Medulla oblongata (tissue), 1 donor: Measurements from ENCODE around the gene GABARAPL1.
"Not testable (repeated sequence)": the region's sequence is repeated elsewhere in the genome, so short reads cannot be mapped to it uniquely, and the experiment has no call there.

Source experiments
- DNase-seq: peaks from one replicate; pipeline ENCODE4 v3.0.0-alpha.2; 2015; ENCODE audit errors: extremely low spot score

Gene GABARAPL1

DNA sequence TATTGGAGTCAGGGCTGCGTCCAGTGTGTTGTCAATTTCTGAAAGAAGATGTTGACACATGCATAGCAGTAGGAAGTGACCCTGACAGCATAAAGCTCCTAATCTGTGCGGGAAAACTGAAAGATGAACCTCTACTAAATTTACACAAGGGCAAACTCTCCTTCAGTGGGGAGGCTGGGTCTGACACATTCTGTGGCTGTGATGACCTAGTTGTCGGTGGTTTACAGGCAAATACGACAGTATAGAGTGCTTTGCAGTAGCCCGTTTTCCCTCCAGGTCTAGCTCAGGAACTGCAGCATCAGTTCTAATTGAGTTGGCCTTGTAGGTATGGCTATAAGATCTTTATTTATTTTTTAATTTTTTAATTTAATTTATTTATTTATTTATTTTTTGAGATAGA is 14.8 kb upstream of the GABARAPL1 start:
- no peak for DNase-seq

- not testable (repeated sequence) for DNase-seq
Observed at GRCh38 chr12:10204495-10204894, 8.2 kb upstream of the GABARAPL1 start.

GRCh38 chr12:10205220-10205807 is 7.4 kb upstream of the GABARAPL1 start:
- no peak for DNase-seq

- no peak for DNase-seq
Observed at GRCh38 chr12:10207136-10207535, 5.5 kb upstream of the GABARAPL1 start.

GRCh38 chr12:10210225-10210624 is 2.5 kb upstream of the GABARAPL1 start:
- no peak for DNase-seq

DNA sequence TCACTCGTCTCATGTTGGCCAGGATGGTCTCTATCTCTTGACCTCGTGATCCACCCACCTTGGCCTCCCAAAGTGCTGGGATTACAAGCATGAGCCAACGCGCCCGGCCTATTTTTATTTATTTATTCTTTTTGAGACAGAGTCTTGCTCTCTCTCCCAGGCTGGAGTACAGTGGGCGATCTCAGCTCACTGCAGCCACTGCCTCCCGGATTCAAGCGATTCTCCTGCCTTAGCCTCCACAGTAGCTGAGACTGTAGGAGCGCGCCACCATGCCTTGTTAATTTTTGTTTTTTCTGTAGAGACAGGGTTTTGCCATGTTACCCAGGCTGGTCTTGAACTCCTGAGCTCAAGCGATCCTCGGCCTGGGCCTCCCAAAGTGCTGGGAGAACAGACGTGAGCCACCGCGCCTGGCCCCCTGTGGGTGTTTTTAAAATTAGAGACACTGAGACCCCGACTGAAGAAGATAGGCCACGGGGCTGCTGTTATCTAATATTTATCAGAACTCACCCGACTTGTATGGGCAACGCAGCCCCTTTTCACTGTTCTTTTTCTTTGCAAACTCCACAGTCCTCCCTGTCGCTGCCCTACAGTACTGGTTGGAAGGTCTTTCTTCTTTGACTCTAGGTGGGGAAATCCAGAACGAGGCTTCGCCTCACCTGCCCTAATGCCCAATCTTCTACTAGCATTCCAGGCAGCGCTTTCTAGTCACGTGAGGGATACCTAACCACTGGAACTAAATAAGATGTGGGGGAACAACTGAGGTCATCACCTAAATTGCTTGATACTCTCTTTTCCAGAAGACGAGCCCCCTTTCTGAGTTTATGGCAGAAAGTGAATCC is 1.4 kb upstream of the GABARAPL1 start:
- no peak for DNase-seq

- DNase-seq = peak; percentile 96
Observed at GRCh38 chr12:10211940-10212738, 538 bp upstream of the GABARAPL1 start.

DNA sequence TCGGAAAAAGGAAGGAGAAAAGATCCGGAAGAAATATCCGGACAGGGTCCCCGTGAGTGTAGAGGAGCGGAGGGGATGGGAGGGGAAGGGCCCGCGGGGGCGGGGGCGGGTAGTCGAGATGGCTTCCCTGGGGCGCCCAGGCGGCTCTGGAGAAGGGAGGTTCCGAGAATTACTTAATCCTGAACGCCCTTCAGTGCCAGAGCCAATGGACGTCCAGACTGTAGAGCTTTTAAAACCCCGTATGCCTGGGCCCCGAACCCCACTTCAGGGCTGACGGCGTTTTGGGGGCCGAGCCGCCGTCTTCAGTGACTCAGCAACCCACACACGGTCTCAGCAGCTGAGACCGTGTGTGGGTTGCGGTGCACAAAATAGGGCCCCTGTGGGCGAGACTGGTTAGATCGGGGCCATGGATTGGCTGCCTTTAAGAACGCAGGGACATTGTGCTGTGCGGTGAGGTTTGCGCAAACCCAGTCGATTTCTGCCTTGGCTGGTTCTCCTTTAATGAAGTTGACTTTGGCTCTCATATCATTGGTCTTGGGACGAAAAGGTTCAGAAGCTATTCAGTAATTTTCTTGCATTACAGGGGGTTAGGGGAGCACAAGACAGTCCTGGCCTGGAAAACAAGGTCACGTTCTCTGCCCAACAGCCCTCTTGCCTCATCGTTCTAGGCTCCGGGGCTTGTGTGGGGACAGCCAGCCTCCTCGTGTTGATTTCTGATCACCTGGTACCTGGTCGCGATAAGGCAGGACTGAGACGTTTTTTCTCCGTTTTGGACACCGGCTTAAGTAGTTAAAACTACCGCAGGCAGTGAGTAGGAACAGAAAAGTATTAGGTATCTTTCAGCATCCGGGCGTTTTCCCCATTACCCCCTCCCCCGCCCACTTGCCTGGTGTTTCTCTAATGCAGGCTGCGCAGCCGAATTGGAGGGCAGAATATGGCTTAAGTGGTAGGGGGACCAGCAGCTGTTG is 775 bp downstream of the GABARAPL1 start:
- DNase-seq = peak; percentile 78

GRCh38 chr12:10214136-10214894 is 1.6 kb downstream of the GABARAPL1 start:
- DNase-seq = peak; percentile 48

DNA sequence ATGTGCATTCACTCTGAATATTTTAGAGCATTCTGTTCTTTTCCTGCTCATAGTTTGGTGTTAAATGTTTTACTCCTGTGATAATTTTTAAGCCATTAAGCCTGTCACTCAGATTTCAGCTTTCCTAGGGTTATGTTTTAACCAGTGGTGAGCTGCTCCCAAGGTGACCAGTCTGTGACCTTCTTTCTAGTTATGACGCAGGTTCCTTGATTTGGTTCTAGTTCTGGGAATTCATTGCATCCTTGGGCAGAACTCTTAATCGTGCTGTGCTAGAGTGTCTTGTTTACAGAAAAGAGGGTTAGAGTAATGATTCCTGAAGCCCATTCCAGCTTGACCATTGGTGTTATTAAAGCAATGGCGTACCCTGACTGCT is 2.2 kb downstream of the GABARAPL1 start:
- DNase-seq = no peak

DNA sequence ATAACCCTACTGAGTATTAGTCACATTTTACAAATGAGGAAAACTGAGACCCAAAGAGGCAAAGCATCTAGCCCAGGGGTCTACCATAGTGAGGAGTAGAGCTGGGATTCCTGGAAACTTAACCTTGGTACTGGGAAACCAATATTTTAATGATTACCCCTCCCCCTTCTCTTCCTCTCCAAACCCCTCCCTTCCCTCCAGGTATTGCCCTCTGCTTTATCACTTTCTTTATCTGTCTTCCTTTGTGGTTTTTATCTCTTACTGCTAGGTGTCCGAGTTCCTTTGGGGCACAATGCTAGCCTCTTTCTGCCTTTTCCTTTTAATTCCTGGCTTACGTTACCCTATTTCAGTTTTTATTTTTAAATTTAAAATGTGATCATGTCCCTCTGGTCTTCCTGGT is 2.8 kb downstream of the GABARAPL1 start:
- no peak for DNase-seq

GRCh38 chr12:10215946-10216345 is 3.3 kb downstream of the GABARAPL1 start:
- not testable (repeated sequence) for DNase-seq

DNA sequence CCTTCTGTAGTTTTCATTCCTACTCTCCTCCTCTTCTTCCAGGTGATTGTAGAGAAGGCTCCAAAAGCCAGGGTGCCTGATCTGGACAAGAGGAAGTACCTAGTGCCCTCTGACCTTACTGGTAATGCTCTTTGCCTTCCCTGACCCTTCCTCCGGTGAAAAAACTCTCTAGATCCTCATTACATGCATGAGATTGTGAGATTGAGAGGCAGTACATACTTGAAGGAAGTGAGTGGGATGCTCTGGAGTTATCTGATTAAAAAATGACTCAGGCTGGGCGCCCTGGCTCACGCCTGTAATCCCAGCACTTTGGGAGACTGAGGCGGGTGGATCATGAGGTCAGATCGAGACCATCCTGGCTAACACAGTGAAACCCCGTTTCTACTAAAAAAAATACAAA is 5.3 kb downstream of the GABARAPL1 start:
- DNase-seq = no peak

DNA sequence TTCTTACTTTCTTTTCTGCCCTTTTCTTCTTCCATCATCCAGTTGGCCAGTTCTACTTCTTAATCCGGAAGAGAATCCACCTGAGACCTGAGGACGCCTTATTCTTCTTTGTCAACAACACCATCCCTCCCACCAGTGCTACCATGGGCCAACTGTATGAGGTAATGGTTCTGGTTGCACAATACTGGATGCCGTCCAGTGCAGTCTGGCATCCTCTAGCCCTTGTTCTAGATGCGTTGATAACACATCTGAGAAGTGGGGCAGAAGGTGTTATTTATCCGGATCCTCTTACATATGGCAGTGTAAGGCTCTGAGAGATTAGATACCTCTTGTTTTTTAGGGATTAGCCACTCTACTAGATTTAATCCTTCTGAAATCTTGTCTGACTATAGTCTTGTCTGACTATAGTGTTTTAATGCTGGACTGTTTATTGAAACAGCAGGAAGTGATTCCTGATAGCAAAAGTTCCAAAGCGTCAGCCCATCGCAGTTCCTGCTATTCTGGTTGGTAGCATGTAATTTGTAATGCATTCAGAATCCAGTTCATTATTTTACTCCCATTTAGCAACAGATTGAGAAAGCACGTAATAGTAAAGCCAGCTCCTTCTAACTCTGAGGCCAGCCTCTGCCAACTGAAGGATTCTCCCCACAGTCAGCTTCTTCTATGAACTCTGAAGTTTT is 7.9 kb downstream of the GABARAPL1 start:
- peak; percentile 54 for DNase-seq

DNA sequence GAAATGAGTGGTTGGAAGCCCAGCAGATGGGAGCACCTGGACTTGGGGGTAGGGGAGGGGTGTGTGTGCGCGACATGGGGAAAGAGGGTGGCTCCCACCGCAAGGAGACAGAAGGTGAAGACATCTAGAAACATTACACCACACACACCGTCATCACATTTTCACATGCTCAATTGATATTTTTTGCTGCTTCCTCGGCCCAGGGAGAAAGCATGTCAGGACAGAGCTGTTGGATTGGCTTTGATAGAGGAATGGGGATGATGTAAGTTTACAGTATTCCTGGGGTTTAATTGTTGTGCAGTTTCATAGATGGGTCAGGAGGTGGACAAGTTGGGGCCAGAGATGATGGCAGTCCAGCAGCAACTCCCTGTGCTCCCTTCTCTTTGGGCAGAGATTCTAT is 9.2 kb downstream of the GABARAPL1 start:
- DNase-seq = no peak

- no peak for DNase-seq
Observed at GRCh38 chr12:10223208-10223607, 10.5 kb downstream of the GABARAPL1 start.

- DNase-seq = not testable (repeated sequence)
Observed at GRCh38 chr12:10225426-10225825, 12.7 kb downstream of the GABARAPL1 start.

DNA sequence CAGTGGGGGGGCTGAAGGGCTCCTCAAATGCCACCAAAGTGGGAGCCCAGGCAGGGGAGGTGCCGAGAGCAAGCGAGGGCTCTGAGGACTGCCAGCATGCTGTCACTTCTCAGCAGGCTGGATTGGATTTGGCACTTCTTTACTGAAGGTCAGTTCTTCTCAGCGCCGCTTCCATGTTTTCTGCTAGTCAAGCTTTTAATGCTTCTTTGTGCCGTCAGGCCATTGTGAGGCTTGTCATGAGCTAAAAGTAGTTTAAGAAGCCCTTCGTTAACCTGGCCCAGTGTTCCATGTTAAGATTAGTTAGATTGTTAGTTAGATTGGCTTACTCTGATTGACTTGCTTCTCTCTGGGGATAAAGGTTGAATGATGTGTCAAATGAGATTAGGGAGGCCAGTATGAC is 13.4 kb downstream of the GABARAPL1 start:
- no peak for DNase-seq

DNA sequence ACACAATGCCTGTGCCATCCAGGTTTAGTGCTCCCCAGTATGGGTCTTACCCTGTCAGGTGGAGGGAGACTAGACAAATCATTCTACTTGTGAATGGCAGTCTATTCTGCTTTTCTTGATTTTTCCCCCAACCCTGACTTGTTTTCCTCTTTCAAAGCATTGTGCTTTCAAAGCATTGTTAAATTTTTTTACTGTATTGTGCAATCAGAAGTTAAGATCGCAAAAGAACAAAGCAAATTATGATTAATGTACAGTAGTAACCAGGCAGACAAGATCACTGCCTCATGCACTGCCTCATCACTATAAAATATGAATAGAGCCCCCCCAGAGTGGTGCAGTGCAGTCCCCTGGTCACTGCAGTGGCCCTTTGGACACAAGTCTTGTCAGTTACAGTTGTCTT is 14.1 kb downstream of the GABARAPL1 start:
- DNase-seq = no peak

GRCh38 chr12:10227648-10228047 is 15.0 kb downstream of the GABARAPL1 start:
- no peak for DNase-seq
